GM21737 (cell line): ENCODE results near the gene CSMD2.

Experiments
- ATAC-seq: cut with Tn5 transposase; IDR thresholded peaks from one replicate; pipeline ENCODE4 v1.9.1; 2021; ENCODE audit warnings: mild to moderate bottlenecking, moderate library complexity; ENCODE audit not compliant: unreplicated experiment

Gene CSMD2

DNA sequence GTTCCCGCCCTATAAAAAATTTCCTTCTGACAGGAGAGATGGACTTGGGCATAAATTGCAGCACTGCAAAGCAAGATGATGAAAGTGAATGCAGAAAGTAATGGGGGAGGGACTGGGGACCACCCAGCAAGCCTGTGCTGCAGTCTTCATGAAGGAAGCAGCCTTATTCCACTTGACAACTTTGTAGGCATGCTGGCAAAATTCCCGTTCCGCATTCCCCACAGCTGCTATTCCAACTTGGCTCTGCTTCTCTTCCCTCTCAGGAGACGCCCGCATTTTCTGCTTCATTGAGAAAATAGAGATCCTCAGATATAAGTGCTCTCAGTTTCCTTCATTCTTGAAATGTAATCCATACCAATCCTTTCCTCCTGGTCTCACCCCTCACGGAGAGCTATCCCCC, 298.7 kb downstream of the CSMD2 start:
- ATAC-seq, result no peak

DNA sequence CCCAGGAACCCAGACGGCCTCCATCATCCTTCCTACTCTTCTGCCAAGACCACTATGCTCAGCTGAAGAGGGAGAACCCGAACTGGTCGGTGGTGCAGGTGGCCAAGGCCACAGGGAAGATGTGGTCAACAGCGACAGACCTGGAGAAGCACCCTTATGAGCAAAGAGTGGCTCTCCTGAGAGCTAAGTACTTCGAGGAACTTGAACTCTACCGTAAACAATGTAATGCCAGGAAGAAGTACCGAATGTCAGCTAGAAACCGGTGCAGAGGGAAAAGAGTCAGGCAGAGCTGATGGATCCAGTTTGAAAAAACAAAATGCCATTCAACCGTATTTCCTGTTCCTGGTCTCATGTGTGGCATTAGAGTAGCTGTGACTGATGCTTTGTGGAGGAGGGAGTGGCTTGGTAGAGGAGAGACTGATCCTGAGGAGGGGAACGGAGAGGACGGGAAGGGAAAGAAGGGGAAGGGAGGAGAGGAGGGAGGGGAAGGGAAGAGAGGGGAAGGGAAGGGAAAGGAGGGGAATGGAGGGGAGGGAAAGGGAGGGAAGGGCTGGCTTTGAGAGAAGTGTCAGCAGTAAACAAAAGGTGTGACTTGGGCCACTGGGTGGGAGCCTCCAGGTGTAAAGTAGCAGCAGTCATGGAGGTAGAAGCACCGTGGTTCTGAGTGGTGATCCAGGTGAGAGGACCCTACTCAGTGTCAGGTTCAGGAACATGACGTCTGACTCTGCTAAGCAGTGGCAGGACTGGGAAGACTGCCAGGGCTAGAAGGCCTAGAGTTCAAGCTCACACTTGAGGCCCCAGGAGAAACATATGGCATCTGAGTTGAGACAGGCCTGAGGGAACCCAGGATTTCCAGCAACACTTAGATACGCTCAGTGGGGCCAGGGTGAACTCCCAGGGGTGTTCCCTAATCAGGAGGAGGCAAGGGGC, 300.3 kb downstream of the CSMD2 start:
- no peak for ATAC-seq

- no peak for ATAC-seq
These were observed 301.3 kb downstream of the CSMD2 start, which contains the start of gene HMGB4 for GRCh38 chr1:33863779-33864178. TSS of gene HMGB4 (plus strand) at chr1:33864079. CDS start at chr1:33864192, 113 bp downstream.

DNA sequence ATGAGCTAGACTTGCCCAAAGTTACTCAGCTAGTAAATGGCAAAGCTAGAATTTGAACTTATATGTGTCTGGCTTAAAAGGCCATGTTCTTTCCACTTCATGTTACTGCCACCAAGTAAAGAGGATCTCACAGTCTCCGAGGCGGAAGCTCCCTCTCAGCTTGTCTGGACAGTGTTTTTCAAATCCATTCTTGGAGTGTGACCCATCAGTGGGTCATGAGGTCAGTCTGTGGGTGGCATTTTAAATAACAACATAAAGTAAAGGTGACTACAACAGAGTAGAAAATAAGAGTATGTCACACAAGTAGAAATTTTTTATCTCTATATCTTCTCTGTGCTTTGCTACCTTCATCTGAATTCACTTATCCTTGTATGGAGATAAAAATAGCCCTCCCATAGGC, 304.4 kb downstream of the CSMD2 start:
- ATAC-seq, result no peak

DNA sequence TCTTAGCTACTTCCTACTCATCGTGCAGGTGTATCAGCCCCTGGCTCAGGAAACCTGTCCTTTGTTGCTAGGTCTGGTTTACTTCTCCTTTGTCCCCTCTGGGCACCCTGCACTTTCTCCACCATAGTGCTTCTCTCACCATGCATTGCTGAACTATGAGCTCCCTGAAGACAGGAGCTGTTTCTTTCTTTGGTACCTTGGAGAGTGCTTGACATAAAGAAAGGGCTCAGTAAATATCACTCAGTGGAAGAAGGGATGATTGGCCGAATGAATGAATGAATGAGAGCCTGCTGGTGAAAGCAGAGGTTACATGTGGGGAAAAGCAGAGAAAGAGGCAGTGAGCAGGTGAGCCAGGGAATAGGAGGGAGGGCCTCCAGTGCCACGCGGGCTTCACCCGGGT, 310.9 kb downstream of the CSMD2 start:
- ATAC-seq, result no peak

- no peak for ATAC-seq
These were observed 311.6 kb downstream of the CSMD2 start for GRCh38 chr1:33853431-33853830.

DNA sequence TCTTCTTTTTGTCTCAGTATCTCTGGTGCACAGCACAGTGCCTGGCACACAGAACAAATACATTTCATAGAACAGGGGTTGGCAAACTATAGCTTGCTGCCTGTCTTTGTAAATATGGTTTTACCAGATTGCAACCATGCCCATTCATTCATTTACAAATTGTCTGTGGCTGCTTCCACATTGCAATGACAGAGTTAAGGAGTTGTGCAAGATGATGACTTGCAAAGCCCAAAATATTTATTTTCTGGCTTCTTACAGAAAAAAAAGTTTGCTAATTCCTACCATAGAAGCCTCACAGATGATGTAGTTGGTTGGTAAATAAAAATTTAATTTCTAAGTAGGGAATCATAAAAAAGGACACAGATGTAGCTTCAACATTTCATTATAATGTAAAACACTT, 312.3 kb downstream of the CSMD2 start:
- ATAC-seq, result no peak

- no peak for ATAC-seq
These were observed 314.5 kb downstream of the CSMD2 start for GRCh38 chr1:33850481-33850880.

GRCh38 chr1:33849211-33849610, 315.8 kb downstream of the CSMD2 start:
- ATAC-seq, result no peak

DNA sequence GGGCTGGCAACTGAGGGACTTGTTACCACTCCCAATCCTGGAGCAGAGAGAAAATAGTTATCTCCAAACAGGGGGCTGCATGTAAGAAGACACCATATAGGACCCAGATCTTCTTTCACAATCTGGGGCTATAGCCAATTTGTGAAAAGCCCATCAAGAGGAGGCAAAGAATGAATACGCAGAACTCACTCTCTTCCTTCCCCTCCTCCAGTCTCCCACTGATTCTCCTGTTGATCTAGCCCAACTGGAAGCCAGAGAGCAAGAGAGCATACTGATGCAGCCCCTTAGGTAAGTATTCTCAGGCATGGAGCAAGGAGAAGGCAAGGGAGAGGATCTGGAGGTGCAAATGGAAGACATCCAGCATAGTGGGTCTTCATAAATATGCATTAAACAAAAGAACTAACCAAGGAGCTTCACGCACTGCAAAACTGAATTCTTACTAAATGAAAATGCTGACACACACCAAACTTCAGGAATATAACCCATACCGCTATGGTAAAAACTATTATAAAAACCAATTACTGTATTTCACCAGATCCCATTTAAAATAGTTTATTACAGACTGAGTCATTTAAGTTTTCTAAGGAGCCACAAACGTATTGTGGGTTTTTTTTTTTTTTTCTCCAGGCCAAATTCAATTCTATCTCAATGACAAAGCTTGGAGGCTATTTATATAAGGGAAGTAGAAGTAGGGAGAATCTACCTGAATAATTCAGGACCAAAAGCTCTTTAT, 316.7 kb downstream of the CSMD2 start:
- ATAC-seq, result no peak

GRCh38 chr1:33846861-33847260, 318.2 kb downstream of the CSMD2 start:
- no peak for ATAC-seq

GRCh38 chr1:33844166-33844565, 320.9 kb downstream of the CSMD2 start:
- ATAC-seq, result no peak

GRCh38 chr1:33842348-33842747, 322.7 kb downstream of the CSMD2 start:
- ATAC-seq, result no peak

- ATAC-seq, result no peak
These were observed 323.5 kb downstream of the CSMD2 start for GRCh38 chr1:33841494-33841893.

- no peak for ATAC-seq
These were observed 327.4 kb downstream of the CSMD2 start for GRCh38 chr1:33837635-33838034.

- no peak for ATAC-seq
These were observed 328.1 kb downstream of the CSMD2 start for GRCh38 chr1:33836911-33837310.

GRCh38 chr1:33828654-33829053, 336.4 kb downstream of the CSMD2 start:
- ATAC-seq, result no peak

- ATAC-seq, result no peak
These were observed 337.0 kb downstream of the CSMD2 start for GRCh38 chr1:33828059-33828458.

DNA sequence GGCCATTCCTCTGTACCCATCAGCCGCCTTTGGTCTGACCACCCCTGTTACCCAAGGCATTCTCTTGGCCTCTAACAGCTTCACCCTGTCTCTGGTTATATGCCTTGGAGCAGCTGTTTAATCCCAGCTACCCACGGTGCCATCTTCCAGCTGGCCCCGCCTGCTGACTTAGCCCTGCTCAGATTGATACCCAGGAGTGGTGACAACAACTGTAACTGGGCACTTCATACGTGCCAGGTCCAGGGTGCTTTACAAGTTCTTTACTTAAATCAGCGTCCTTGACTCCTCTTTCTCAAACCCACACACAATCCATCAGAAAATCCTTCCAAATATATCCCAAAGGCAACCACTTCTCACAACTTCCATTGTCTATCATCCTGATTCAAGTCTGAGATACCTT, 338.3 kb downstream of the CSMD2 start:
- ATAC-seq, result no peak

GRCh38 chr1:33826311-33826710, 338.7 kb downstream of the CSMD2 start:
- ATAC-seq, result no peak

DNA sequence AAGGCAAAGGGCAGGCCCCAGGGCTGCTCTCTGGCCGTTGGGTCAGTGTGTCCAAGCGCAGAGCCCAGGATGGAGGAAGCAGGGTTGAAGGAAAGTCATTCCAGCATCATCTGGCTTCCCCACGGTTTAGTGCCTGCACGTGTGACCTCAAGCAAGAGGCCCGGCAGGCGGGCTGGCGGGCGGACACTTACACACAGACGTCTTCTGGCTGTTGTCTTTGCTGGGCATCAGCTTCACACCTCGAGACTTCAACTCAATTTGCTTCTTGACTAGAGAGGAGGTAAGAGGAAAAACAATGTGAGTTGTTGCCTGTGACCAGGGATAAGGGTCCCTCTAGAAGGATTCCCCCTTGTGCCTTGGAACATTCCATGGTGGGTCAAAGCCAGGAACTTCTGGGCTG, 339.5 kb downstream of the CSMD2 start:
- ATAC-seq, result no peak

- ATAC-seq, result no peak
These were observed 340.1 kb downstream of the CSMD2 start for GRCh38 chr1:33824971-33825370.
